NB4 (cell line): ENCODE results near the gene CCDC81.

Source experiments
- DNase-seq: peaks from one replicate; pipeline ENCODE4 v3.0.0; 2010; ENCODE audit warnings: low read depth
- H3K4me3 ChIP-seq: one replicate; pipeline ENCODE4 v1.5.1; 2011; ENCODE audit warnings: mild to moderate bottlenecking, low read depth, low read length, moderate library complexity
- MAX ChIP-seq: IDR thresholded peaks from 2 replicates; pipeline ENCODE4 v1.6.1; 2011; ENCODE audit warnings: low read depth, low read length
- MYC ChIP-seq: IDR thresholded peaks from 2 replicates; pipeline ENCODE4 v1.6.1; 2011; ENCODE audit warnings: low read depth, low read length
- POLR2A ChIP-seq: IDR thresholded peaks from 2 replicates; pipeline ENCODE4 v1.6.1; 2011; ENCODE audit warnings: mild to moderate bottlenecking; ENCODE audit not compliant: insufficient read length; ENCODE audit errors: extremely low read depth
- TF ChIP-seq, protein P1 (sequence below): IDR thresholded peaks from one replicate; pipeline ENCODE4 v1.5.1; 2012; ENCODE audit warnings: low read depth, low read length

The CCDC81 gene

DNA sequence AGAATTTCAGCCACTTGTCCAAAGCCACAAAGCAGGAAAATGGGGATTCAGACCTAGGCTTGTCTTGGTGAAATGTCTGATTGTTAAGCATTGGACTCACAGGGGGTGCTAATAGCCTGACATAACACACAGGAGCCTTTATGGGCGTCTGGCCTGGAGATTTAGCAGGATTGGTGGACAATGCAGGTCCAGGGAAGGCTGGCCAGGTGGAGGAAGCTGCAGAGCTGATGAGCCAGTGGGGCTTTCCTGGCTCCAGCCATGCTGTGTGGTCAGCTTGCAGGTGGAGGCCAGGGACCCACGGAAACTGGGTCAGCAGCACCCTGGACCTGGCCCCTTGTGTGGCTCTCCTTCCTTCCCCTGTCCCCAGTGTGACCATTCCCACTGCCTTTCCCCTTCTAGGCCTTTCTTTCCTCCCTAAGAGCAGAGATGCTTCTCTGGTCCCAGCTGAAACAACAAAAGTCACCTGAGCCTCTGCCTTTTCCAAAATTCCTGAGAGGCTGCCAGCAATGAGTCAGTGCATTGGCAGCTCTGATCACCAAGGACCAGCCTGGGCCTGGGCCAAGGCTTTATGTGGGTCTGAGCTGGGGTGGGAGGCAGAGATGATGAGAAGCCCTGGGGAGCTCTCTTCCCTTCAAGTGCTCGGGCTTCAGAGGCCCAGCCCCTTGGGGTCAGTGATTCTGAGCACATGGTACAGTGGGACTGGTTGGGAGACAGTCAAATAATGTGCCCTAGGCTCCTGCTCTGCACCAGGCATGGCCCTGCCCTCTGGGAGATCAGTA lies 85.2 kb downstream of the CCDC81 start:
- TF ChIP-seq MAX, result no peak
- TF ChIP-seq MYC, result no peak
- no peak for TF ChIP-seq POLR2A
- TF ChIP-seq, protein P1, sequence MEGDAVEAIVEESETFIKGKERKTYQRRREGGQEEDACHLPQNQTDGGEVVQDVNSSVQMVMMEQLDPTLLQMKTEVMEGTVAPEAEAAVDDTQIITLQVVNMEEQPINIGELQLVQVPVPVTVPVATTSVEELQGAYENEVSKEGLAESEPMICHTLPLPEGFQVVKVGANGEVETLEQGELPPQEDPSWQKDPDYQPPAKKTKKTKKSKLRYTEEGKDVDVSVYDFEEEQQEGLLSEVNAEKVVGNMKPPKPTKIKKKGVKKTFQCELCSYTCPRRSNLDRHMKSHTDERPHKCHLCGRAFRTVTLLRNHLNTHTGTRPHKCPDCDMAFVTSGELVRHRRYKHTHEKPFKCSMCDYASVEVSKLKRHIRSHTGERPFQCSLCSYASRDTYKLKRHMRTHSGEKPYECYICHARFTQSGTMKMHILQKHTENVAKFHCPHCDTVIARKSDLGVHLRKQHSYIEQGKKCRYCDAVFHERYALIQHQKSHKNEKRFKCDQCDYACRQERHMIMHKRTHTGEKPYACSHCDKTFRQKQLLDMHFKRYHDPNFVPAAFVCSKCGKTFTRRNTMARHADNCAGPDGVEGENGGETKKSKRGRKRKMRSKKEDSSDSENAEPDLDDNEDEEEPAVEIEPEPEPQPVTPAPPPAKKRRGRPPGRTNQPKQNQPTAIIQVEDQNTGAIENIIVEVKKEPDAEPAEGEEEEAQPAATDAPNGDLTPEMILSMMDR, result no peak
- DNase-seq, result no peak

DNA sequence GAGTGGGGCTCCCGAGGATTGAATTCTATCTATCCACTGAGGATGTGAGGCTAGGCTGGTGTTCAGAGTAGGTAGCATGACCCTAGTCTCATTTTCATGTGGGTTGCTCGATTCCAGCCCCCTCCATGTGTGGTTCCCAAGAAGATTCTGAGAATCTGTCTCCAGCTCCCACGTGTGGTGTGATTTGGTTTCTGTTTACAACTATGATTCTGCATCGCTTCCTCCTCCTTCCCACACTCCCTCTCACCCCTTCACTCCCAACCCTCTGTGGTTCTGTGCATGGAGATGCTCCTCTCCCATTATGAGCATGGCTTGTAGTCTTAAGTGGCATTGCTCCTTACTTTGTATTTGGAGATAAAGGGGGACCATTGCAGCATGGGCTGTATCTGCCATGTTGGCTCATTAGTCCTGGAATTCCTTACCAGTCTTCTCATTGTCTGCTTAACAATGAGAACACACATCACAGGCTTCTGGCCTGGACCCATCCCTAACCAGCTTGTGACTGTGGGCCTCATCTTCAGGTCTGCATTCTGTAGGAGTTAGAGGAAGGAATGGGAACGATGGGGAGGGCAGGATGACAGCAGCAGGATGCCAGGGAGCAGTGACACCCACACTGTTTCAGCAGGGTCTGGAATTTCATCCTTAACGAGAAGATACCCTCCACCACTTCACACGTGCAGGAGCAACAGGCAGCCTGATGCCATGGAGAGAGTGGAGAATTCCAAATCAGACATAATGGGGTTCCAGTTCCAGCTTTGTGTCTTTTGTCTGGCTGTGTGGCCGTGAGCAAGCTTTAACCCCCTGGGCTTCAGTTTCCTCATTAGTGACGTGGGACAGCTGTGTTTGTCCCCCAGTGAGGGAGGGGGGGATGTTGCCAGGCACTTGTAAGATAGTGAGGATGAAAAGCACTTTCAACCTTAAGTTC lies 86.0 kb downstream of the CCDC81 start:
- TF ChIP-seq POLR2A (no peak), MAX (no peak), MYC (no peak)
- TF ChIP-seq, protein P1, result no peak
- no peak overlapping the region for H3K4me3 ChIP-seq
- DNase-seq, result no peak

More for the DNA sequence above, 85.2 kb downstream of the CCDC81 start:
- H3K4me3 ChIP-seq, result no peak overlapping the region

DNA sequence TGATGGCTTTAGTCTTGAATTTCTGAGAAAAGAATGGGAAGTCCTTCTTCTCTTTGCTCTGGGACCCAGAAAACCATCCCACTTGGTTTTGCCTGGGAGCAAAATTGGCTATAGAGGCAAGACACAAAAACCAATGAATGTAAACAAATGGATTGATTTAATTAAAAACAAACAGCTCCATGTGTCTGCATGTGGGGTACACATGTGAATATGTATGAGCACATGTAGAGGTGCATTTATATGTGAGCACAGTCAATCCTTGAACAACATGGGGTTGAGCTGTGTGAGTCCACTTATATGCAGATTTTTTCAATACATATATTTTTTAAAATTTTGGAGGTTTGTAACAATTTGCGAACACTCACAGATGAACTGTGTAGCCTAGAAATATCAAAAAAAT lies 87.2 kb downstream of the CCDC81 start:
- TF ChIP-seq, protein P1, result no peak
- TF ChIP-seq MAX (no peak), POLR2A (no peak), MYC (no peak)
- no peak for DNase-seq
- H3K4me3 ChIP-seq, result no peak overlapping the region

GRCh38 chr11:86463120-86463519 lies 88.4 kb downstream of the CCDC81 start:
- no peak overlapping the region for H3K4me3 ChIP-seq

GRCh38 chr11:86463955-86464354 lies 89.3 kb downstream of the CCDC81 start:
- TF ChIP-seq POLR2A, result no peak
- TF ChIP-seq MYC, result no peak
- TF ChIP-seq, protein P1, result no peak
- no peak for TF ChIP-seq MAX
- H3K4me3 ChIP-seq, result no peak overlapping the region
- no peak for DNase-seq

More at GRCh38 chr11:86463120-86463519, 88.4 kb downstream of the CCDC81 start:
- DNase-seq, result no peak
- TF ChIP-seq, protein P1, result no peak
- TF ChIP-seq MAX (no peak), POLR2A (no peak), MYC (no peak)
